H9 (cell line): Measurements from ENCODE around the gene TESK2. TPM values are rescaled to one million over a fixed set of nuclear protein-coding genes. Genes with fewer than 3 reads are reported as not detected.

Experiments used
- DNase-seq: peaks from one replicate; pipeline ENCODE4 v3.0.0-alpha.2; 2017
- H2AFZ ChIP-seq: one replicate; pipeline ENCODE4 v1.6.1; 2013; ENCODE audit warnings: mild to moderate bottlenecking, low read length, control low read depth, moderate library complexity
- H2AK5ac ChIP-seq: 2 replicates; pipeline ENCODE4 v1.6.1; 2013; ENCODE audit warnings: low read length, control low read depth, mixed read lengths; ENCODE audit not compliant: insufficient read length
- H2BK120ac ChIP-seq: one replicate; pipeline ENCODE4 v1.6.1; 2013; ENCODE audit warnings: low read depth, mild to moderate bottlenecking, low read length, control low read depth, inconsistent platforms; ENCODE audit not compliant: poor library complexity, severe bottlenecking
- H2BK12ac ChIP-seq: 2 replicates; pipeline ENCODE4 v1.6.1; 2013; ENCODE audit warnings: low read length, control low read depth, mixed read lengths, low read depth; ENCODE audit not compliant: insufficient read length
- H2BK15ac ChIP-seq: 2 replicates; pipeline ENCODE4 v1.6.1; 2013; ENCODE audit warnings: low read depth, low read length, control low read depth
- H2BK20ac ChIP-seq: one replicate; pipeline ENCODE4 v1.6.1; 2013; ENCODE audit warnings: low read depth, mild to moderate bottlenecking, low read length, control low read depth, inconsistent platforms; ENCODE audit not compliant: poor library complexity, severe bottlenecking
- H2BK5ac ChIP-seq: 2 replicates; pipeline ENCODE4 v1.6.1; 2013; ENCODE audit warnings: low read length, control low read depth, mixed read lengths; ENCODE audit not compliant: insufficient read length
- H3K14ac ChIP-seq: 2 replicates; pipeline ENCODE4 v1.6.1; 2013; ENCODE audit warnings: low read length, control low read depth; ENCODE audit not compliant: insufficient read depth
- H3K18ac ChIP-seq: 2 replicates; pipeline ENCODE4 v1.6.1; 2013; ENCODE audit warnings: low read depth, mild to moderate bottlenecking, mixed read lengths, low read length, control low read depth; ENCODE audit not compliant: insufficient read length
- H3K23ac ChIP-seq: 2 replicates; pipeline ENCODE4 v1.6.1; 2013; ENCODE audit warnings: low read length, control low read depth, mixed read lengths, low read depth; ENCODE audit not compliant: insufficient read length
- H3K23me2 ChIP-seq: 2 replicates; pipeline ENCODE4 v1.6.1; 2013; ENCODE audit warnings: low read depth, mild to moderate bottlenecking, mixed read lengths, low read length, control low read depth; ENCODE audit not compliant: insufficient read length, poor library complexity, severe bottlenecking
- H3K27ac ChIP-seq: 2 replicates; pipeline ENCODE4 v1.5.1; 2013; ENCODE audit warnings: low read length, control low read depth, mixed read lengths, low read depth; ENCODE audit not compliant: insufficient read length
- H3K27me3 ChIP-seq: 2 replicates; pipeline ENCODE4 v1.6.1; 2013; ENCODE audit warnings: low read length, control low read depth, inconsistent platforms; ENCODE audit not compliant: insufficient read depth
- H3K4ac ChIP-seq: 2 replicates; pipeline ENCODE4 v1.6.1; 2013; ENCODE audit warnings: low read depth, mild to moderate bottlenecking, control low read depth, inconsistent platforms, low read length, moderate library complexity
- H3K4me1 ChIP-seq: 2 replicates; pipeline ENCODE4 v1.6.1; 2013; ENCODE audit warnings: low read length, control low read depth, inconsistent platforms; ENCODE audit not compliant: insufficient read depth
- H3K4me2 ChIP-seq: 2 replicates; pipeline ENCODE4 v1.6.1; 2013; ENCODE audit warnings: low read length, control low read depth, mixed read lengths; ENCODE audit not compliant: insufficient read length, insufficient read depth
- H3K56ac ChIP-seq: 2 replicates; pipeline ENCODE4 v1.6.1; 2013; ENCODE audit warnings: low read depth, mild to moderate bottlenecking, mixed read lengths, low read length, control low read depth; ENCODE audit not compliant: insufficient read length
- H3K79me1 ChIP-seq: 2 replicates; pipeline ENCODE4 v1.6.1; 2013; ENCODE audit warnings: low read depth, mild to moderate bottlenecking, moderate library complexity, low read length, control low read depth, inconsistent platforms; ENCODE audit not compliant: insufficient read depth, poor library complexity, severe bottlenecking
- H3K79me2 ChIP-seq: 2 replicates; pipeline ENCODE4 v1.6.1; 2013; ENCODE audit warnings: low read length, control low read depth, inconsistent platforms; ENCODE audit not compliant: insufficient read depth
- H3K9ac ChIP-seq: 2 replicates; pipeline ENCODE4 v1.6.1; 2013; ENCODE audit warnings: low read length, control low read depth, mixed read lengths; ENCODE audit not compliant: insufficient read length; ENCODE audit errors: extremely low read depth
- H3K9me3 ChIP-seq: one replicate; pipeline ENCODE4 v1.6.1; 2013; ENCODE audit warnings: low read depth, low read length, inconsistent platforms; ENCODE audit not compliant: control insufficient read depth
- H3T11ph ChIP-seq: one replicate; pipeline ENCODE4 v1.6.1; 2013; ENCODE audit warnings: mild to moderate bottlenecking, low read length, control low read depth, inconsistent platforms
- H4K20me1 ChIP-seq: one replicate; pipeline ENCODE4 v1.6.1; 2013; ENCODE audit not compliant: control insufficient read depth, insufficient read length, insufficient read depth
- H4K5ac ChIP-seq: 2 replicates; pipeline ENCODE4 v1.6.1; 2013; ENCODE audit warnings: low read depth, mild to moderate bottlenecking, mixed read lengths, low read length, control low read depth; ENCODE audit not compliant: insufficient read length
- H4K8ac ChIP-seq: replicated peaks from 2 replicates; pipeline ENCODE4 v1.6.1; 2013; ENCODE audit warnings: low read length, control low read depth, mixed read lengths, low read depth; ENCODE audit not compliant: insufficient read length
- H4K91ac ChIP-seq: 2 replicates; pipeline ENCODE4 v1.6.1; 2013; ENCODE audit warnings: low read depth, mild to moderate bottlenecking, moderate library complexity, mixed read lengths, low read length, control low read depth; ENCODE audit not compliant: insufficient read length
- H3K27ac Mint-ChIP-seq, 3 experiments: 2 replicates in 2 of 3; 3 replicates in 1 of 3; pipeline ENCODE4 v1.8.0; 2020 to 2021; ENCODE audit warnings: mixed read lengths in 3 of 3, mild to moderate bottlenecking in 1 of 3, moderate library complexity in 1 of 3
- H3K27me3 Mint-ChIP-seq: 2 replicates; pipeline ENCODE4 v1.8.0; 2021; ENCODE audit warnings: low read depth, mild to moderate bottlenecking, moderate library complexity, mixed read lengths
- H3K36me3 Mint-ChIP-seq, 3 experiments: 2 replicates in 2 of 3; 3 replicates in 1 of 3; pipeline ENCODE4 v1.8.0; 2020 to 2021; ENCODE audit warnings: low read depth in 3 of 3, mixed read lengths in 3 of 3; ENCODE audit not compliant: insufficient read depth in 1 of 3
- H3K4me1 Mint-ChIP-seq, 2 experiments: 2 replicates each; pipeline ENCODE4 v1.8.0; 2020; ENCODE audit warnings: mixed read lengths in 2 of 2
- H3K4me3 Mint-ChIP-seq, 2 experiments: 2 replicates in 1 of 2; 3 replicates in 1 of 2; pipeline ENCODE4 v1.8.0; 2020 to 2021; ENCODE audit warnings: mild to moderate bottlenecking in 2 of 2, mixed read lengths in 2 of 2, moderate library complexity in 1 of 2
- H3K9me3 Mint-ChIP-seq, 2 experiments: 2 replicates in 1 of 2; 3 replicates in 1 of 2; pipeline ENCODE4 v1.8.0; 2020; ENCODE audit warnings: mild to moderate bottlenecking in 2 of 2, mixed read lengths in 2 of 2, moderate library complexity in 1 of 2
- CTCF ChIP-seq: fragments of 200-600 bp; sonication (generic); conservative IDR thresholded peaks from 3 replicates; pipeline ENCODE4 v1.8.0; 2021; ENCODE audit warnings: antibody characterized with exemption, mild to moderate bottlenecking
- WGBS: extraction: QIAGEN DNeasy Blood & Tissue Kit; methylation state at CpG from one replicate; pipeline ENCODE4 v1.1.7; 2013; ENCODE audit warnings: missing lambda C conversion rate, low lambda C conversion rate, mixed read lengths; ENCODE audit not compliant: insufficient read length; ENCODE audit errors: extremely low coverage; 5-methylcytosine and 5-hydroxymethylcytosine counted together
- total RNA-seq: library from RNA; stranded (reverse); gene quantifications from 2 replicates; pipeline ENCODE4 v1.2.1, GENCODE V29; 2021

The TESK2 gene
- total RNA-seq, 1 experiment from 2014 or later: 7.2 TPM

GRCh38 chr1:45522324-45523104 is 31.6 kb upstream of the TESK2 start:
- H3T11ph ChIP-seq: no peak overlapping the region
- no peak overlapping the region for H2AFZ ChIP-seq
- no peak overlapping the region for H2AK5ac ChIP-seq
- H3K4ac ChIP-seq: peak overlapping the region; percentile 10; the same call in 1 of the 2 replicates
- Mint-ChIP-seq H3K36me3 (peaks cover 8 to 18% (median 13%) of the 10 kb centered on the region in 3 experiments; a peak in 5 of 7 replicates), H3K4me1 (peaks cover 33 to 46% of the 10 kb centered on the region in 2 experiments), H3K9me3 (no peaks in the 10 kb centered on the region; a peak in 2 of 5 replicates), H3K4me3 (peak overlapping the region; percentile 94 to 97), H3K27ac (peak overlapping the region; percentile 99 to 100 (median 99)), H3K27me3 (no peaks in the 10 kb centered on the region)
- H2BK20ac ChIP-seq: no peak overlapping the region
- TF ChIP-seq CTCF: no peak; the same call in 2 of the 3 replicates
- peaks cover 28% of the 10 kb centered on the region; the same call in 1 of the 2 replicates for H3K79me2 ChIP-seq
- H2BK5ac ChIP-seq: peak overlapping the region; percentile 84
- H3K23ac ChIP-seq: peak overlapping the region; percentile 54
- peak overlapping the region; percentile 64 for H3K56ac ChIP-seq
- peaks cover 5% of the 10 kb centered on the region for H3K23me2 ChIP-seq
- no peaks in the 10 kb centered on the region for H4K20me1 ChIP-seq
- H2BK12ac ChIP-seq: peak overlapping the region; percentile 40
- peak; percentile 36 for DNase-seq
- peak overlapping the region; percentile 87 for H3K4me2 ChIP-seq
- peak overlapping the region; percentile 97 for H3K27ac ChIP-seq
- no peak overlapping the region for H4K91ac ChIP-seq
- H3K79me1 ChIP-seq: no peaks in the 10 kb centered on the region
- H4K8ac ChIP-seq: no peak overlapping the region
- H3K9ac ChIP-seq: peak overlapping the region; percentile 96
- no peak overlapping the region for H2BK120ac ChIP-seq
- peak overlapping the region; percentile 96 for H3K18ac ChIP-seq
- H3K9me3 ChIP-seq: no peaks in the 10 kb centered on the region
- WGBS: no CpG with 5 or more reads among the region's 21 CpGs
- H3K27me3 ChIP-seq: no peaks in the 10 kb centered on the region
- peaks cover 4% of the 10 kb centered on the region for H3K4me1 ChIP-seq
- H3K14ac ChIP-seq: peak overlapping the region; percentile 91; the same call in 1 of the 2 replicates
- no peak overlapping the region for H2BK15ac ChIP-seq
- H4K5ac ChIP-seq: peak overlapping the region; percentile 89
